ENCODE data around the gene FAM20C.

The FAM20C gene

GRCh38 chr7:159370-160270, 32.8 kb upstream of the FAM20C start:
- DNase-seq (ENCODE audit: low read depth in 2 of 2), result no peak

GRCh38 chr7:160958-161725, 31.2 kb upstream of the FAM20C start:
- no peak for DNase-seq (ENCODE audit: low read depth in 2 of 2)

- no peak for DNase-seq (ENCODE audit: low read depth in 2 of 2)
Observed at GRCh38 chr7:162632-163297, 29.6 kb upstream of the FAM20C start.

- DNase-seq (ENCODE audit: low read depth in 2 of 2), result no peak
Observed at GRCh38 chr7:163298-163695, 29.1 kb upstream of the FAM20C start.

GRCh38 chr7:163971-164881, 28.1 kb upstream of the FAM20C start:
- DNase-seq (ENCODE audit: low read depth in 2 of 2), result no peak

GRCh38 chr7:164882-165660, 27.3 kb upstream of the FAM20C start:
- no peak for DNase-seq (ENCODE audit: low read depth in 2 of 2)

- no peak for DNase-seq (ENCODE audit: low read depth in 2 of 2)
Observed at GRCh38 chr7:165661-166337, 26.6 kb upstream of the FAM20C start.

- no peak for DNase-seq (ENCODE audit: low read depth in 2 of 2)
Observed at GRCh38 chr7:166338-167060, 25.9 kb upstream of the FAM20C start.

- no peak for DNase-seq (ENCODE audit: low read depth in 2 of 2)
Observed at GRCh38 chr7:167090-167855, 25.1 kb upstream of the FAM20C start.

- no peak for DNase-seq (ENCODE audit: low read depth in 2 of 2)
Observed at GRCh38 chr7:167976-168791, 24.2 kb upstream of the FAM20C start.

GRCh38 chr7:169276-170172, 22.8 kb upstream of the FAM20C start:
- no peak for DNase-seq (ENCODE audit: low read depth in 2 of 2)

- DNase-seq (ENCODE audit: low read depth in 2 of 2), result no peak
Observed at GRCh38 chr7:170551-171363, 21.6 kb upstream of the FAM20C start.

GRCh38 chr7:171364-171904, 20.9 kb upstream of the FAM20C start:
- DNase-seq (ENCODE audit: low read depth in 2 of 2), result no peak

- DNase-seq (ENCODE audit: low read depth in 2 of 2), result no peak
Observed at GRCh38 chr7:171912-172515, 20.4 kb upstream of the FAM20C start.
